ENCODE data around the gene ADAMTSL1. TPM values are rescaled to one million over a fixed set of nuclear protein-coding genes. Genes with fewer than 3 reads are reported as not detected.

Gene ADAMTSL1
- total RNA-seq, 1 experiment from 2014 or later = not detected

DNA sequence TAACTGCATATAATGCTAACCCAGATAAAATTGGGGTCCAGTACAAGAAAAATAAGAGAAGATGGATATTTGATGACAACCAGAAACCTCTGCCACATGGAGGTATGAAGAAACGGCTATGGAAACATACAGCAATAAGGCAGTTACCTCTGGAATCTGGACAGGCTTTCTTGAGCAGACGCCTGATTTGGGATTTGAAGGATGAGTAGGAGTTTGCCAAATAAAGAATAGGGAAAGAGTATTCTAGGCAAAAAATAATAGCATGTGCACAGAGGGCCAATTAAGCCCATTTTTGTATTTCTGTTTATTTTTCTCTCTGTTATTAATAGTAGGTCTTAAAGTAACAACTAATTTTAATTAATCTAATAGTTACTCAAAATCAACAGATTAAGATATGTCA is 144.9 kb downstream of the ADAMTSL1 start (continued):
- TF ChIP-seq EZH2phosphoT487 (IDR thresholded peaks at IDR 0.05; ENCODE audit: borderline replicate concordance) (no peak), EGR1 (IDR thresholded peaks at IDR 0.05; ENCODE audit: low read depth) (no peak)

DNA sequence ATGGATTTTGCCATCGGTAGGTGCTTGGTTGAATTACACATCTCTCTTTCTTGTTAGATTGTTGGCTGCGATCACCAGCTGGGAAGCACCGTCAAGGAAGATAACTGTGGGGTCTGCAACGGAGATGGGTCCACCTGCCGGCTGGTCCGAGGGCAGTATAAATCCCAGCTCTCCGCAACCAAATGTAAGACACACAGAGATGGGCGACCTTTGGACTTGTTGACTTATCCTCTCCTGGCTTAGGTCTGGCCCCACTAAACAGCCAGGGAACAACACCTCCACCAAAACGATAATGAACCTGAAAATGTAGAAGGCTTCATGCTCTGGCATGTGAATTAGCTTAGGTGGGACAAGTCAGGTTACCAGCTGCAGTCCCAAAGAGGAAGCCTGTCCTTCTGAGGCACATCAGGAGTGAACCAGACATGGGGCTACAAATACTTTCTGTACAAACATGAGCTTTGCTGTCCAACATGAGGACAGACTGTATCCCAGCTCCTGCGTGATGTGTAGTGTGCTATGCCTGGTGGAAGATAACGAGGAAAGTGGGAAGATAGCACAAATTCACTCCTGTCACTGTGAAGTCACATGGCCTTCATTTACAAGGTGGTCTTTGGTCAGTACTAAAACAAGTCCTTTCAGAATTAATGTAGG is 148.4 kb downstream of the ADAMTSL1 start:
- H3K9me3 ChIP-seq (ENCODE audit: control insufficient read depth in 1 of 2, insufficient read depth in 1 of 2, low read depth in 1 of 2, low read length in 2 of 2) = no peaks in the 10 kb centered on the region
- no peak overlapping the region for H2AFZ ChIP-seq (ENCODE audit: low read depth, low read length, poor library complexity, severe bottlenecking)
- no peak overlapping the region for H3K4me3 ChIP-seq (replicated peaks in 1 of 2; ENCODE audit: low read depth in 1 of 2, low read length in 2 of 2)
- ATAC-seq (no peak), DNase-seq (ENCODE audit: low read depth, low spot score) (no peak)
- no peak overlapping the region for H3K4me2 ChIP-seq (ENCODE audit: low read length)
- H3K4me1 ChIP-seq (ENCODE audit: control insufficient read depth in 1 of 2, insufficient read depth in 2 of 2, low read length in 2 of 2) = no peaks in the 10 kb centered on the region
- H3K9me2 ChIP-seq (ENCODE audit: insufficient read depth) = no peaks in the 10 kb centered on the region
- RAD21 ChIA-PET (ENCODE audit: low non-redundant PET in 1 of 2, low total read pairs in 2 of 2, uncharacterized antibody in 2 of 2, unreplicated experiment in 2 of 2) = no interaction called here
- no TSS peak for BruUV-seq (replicated peaks)
- no peak for TF ChIP-seq RAD21 (IDR thresholded peaks at IDR 0.05; ENCODE audit: low read depth)
- intact Hi-C loops (cut with micrococcal nuclease) = no loop called here
- H3K27ac ChIP-seq (ENCODE audit: low read depth, low read length) = no peak overlapping the region
- no peaks in the 10 kb centered on the region for H3K27me3 ChIP-seq (ENCODE audit: insufficient read depth, low read length)
- CTCF ChIA-PET = no interaction called here
- H3K9ac ChIP-seq (ENCODE audit: low read length) = no peak overlapping the region
- no peaks in the 10 kb centered on the region for H3K36me3 ChIP-seq (ENCODE audit: control insufficient read depth in 1 of 2, insufficient read depth in 2 of 2, low read length in 2 of 2)
- no peaks in the 10 kb centered on the region for H3K79me2 ChIP-seq (ENCODE audit: insufficient read depth, low read length)
- H4K20me1 ChIP-seq (ENCODE audit: insufficient read depth) = no peaks in the 10 kb centered on the region
- POLR2A ChIA-PET = no interaction called here

- H3K27me3 ChIP-seq (ENCODE audit: insufficient read depth, low read length) = no peaks in the 10 kb centered on the region
- H3K9me3 ChIP-seq (ENCODE audit: control insufficient read depth in 1 of 2, insufficient read depth in 1 of 2, low read depth in 1 of 2, low read length in 2 of 2) = no peaks in the 10 kb centered on the region
- no peak overlapping the region for H3K9ac ChIP-seq (ENCODE audit: low read length)
- ChIA-PET POLR2A (no interaction called here), RAD21 (ENCODE audit: low non-redundant PET in 1 of 2, low total read pairs in 2 of 2, uncharacterized antibody in 2 of 2, unreplicated experiment in 2 of 2) (no interaction called here), CTCF (no interaction called here)
- H3K4me2 ChIP-seq (ENCODE audit: low read length) = no peak overlapping the region
- no peaks in the 10 kb centered on the region for H3K36me3 ChIP-seq (ENCODE audit: control insufficient read depth in 1 of 2, insufficient read depth in 2 of 2, low read length in 2 of 2)
- H3K9me2 ChIP-seq (ENCODE audit: insufficient read depth) = no peaks in the 10 kb centered on the region
- H4K20me1 ChIP-seq (ENCODE audit: insufficient read depth) = no peaks in the 10 kb centered on the region
- ATAC-seq (no peak), DNase-seq (ENCODE audit: low read depth, low spot score) (no peak)
- no peak overlapping the region for H3K27ac ChIP-seq (ENCODE audit: low read depth, low read length)
- H2AFZ ChIP-seq (ENCODE audit: low read depth, low read length, poor library complexity, severe bottlenecking) = no peak overlapping the region
- intact Hi-C loops (cut with micrococcal nuclease) = no loop called here
- no peak overlapping the region for H3K4me3 ChIP-seq (replicated peaks in 1 of 2; ENCODE audit: low read depth in 1 of 2, low read length in 2 of 2)
- no peaks in the 10 kb centered on the region for H3K79me2 ChIP-seq (ENCODE audit: insufficient read depth, low read length)
- no TSS peak for BruUV-seq (replicated peaks)
- no peaks in the 10 kb centered on the region for H3K4me1 ChIP-seq (ENCODE audit: control insufficient read depth in 1 of 2, insufficient read depth in 2 of 2, low read length in 2 of 2)
- TF ChIP-seq EGR1 (IDR thresholded peaks at IDR 0.05; ENCODE audit: low read depth) = no peak
- no peak for TF ChIP-seq SP1 (IDR thresholded peaks at IDR 0.05; ENCODE audit: low read depth)
- TF ChIP-seq SIN3A (IDR thresholded peaks at IDR 0.05; ENCODE audit: low read depth) = no peak
- no peak for TF ChIP-seq TCF7L2 (IDR thresholded peaks at IDR 0.05; ENCODE audit: borderline replicate concordance, extremely low read depth, insufficient read depth, insufficient read length)
- TF ChIP-seq EZH2 (IDR thresholded peaks at IDR 0.05) = no peak
- TF ChIP-seq ZFX (IDR thresholded peaks at IDR 0.05) = no peak
- no peak for TF ChIP-seq POLR2AphosphoS5 (IDR thresholded peaks at IDR 0.05; ENCODE audit: low read depth, low read length)
- TF ChIP-seq, protein P1, sequence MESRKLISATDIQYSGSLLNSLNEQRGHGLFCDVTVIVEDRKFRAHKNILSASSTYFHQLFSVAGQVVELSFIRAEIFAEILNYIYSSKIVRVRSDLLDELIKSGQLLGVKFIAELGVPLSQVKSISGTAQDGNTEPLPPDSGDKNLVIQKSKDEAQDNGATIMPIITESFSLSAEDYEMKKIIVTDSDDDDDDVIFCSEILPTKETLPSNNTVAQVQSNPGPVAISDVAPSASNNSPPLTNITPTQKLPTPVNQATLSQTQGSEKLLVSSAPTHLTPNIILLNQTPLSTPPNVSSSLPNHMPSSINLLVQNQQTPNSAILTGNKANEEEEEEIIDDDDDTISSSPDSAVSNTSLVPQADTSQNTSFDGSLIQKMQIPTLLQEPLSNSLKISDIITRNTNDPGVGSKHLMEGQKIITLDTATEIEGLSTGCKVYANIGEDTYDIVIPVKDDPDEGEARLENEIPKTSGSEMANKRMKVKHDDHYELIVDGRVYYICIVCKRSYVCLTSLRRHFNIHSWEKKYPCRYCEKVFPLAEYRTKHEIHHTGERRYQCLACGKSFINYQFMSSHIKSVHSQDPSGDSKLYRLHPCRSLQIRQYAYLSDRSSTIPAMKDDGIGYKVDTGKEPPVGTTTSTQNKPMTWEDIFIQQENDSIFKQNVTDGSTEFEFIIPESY (IDR thresholded peaks at IDR 0.05; ENCODE audit: extremely low read depth, insufficient replicate concordance, low read length) = no peak
- no peak for TF ChIP-seq CEBPB (IDR thresholded peaks at IDR 0.05; ENCODE audit: low read depth)
- TF ChIP-seq FOSL1 (IDR thresholded peaks at IDR 0.05; ENCODE audit: low read depth) = no peak
- TF ChIP-seq YY1 (IDR thresholded peaks at IDR 0.05; ENCODE audit: extremely low read depth, insufficient replicate concordance, low read depth, low read length) = no peak
- no peak for TF ChIP-seq JUND (IDR thresholded peaks at IDR 0.05)
Observed at GRCh38 chr9:18623221-18624079, 149.5 kb downstream of the ADAMTSL1 start.
